HG03196 (cell line): Measurements from ENCODE around the gene RTL1.

Experiments used
- ATAC-seq: cut with Tn5 transposase; IDR thresholded peaks from one replicate; pipeline ENCODE4 v1.9.1; 2021; ENCODE audit not compliant: unreplicated experiment

The RTL1 gene

GRCh38 chr14:100836311-100836805, 67.2 kb downstream of the RTL1 start:
- ATAC-seq: no peak

DNA sequence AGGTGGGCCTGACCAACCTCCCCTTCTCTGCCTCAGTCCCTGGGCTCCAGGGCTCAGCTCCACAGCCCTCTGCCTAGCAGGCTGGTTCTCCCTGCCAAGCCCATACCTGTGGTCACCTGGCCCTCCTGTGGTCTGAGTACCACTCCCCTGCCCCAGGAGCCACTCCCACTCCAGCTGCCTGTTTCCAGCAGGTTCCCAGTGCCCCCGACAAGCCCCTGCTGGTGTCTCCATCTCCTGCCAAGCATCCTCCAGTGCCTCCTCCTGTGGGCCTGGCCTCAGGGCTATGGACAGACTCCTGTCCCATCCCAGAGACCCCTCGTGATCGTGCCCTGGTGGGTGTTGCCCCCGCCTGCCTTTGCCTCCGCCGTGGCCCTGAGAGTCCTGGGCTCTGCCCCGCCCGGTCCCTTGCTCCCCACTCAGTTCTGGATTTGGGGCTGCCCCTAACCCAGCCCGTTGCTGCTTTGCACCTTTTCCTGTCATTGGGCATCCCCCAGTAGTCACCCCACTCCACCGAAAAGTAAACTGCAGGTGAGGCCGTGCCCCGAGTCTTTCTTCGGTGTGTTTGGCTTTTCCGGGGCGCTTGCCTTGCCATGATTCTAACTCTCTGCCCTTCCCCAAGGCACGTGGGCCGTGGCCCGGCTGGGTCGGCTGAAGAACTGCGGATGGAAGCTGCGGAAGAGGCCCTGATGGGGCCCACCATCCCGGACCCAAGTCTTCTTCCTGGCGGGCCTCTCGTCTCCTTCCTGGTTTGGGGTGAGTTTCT, 67.8 kb downstream of the RTL1 start:
- no peak for ATAC-seq

DNA sequence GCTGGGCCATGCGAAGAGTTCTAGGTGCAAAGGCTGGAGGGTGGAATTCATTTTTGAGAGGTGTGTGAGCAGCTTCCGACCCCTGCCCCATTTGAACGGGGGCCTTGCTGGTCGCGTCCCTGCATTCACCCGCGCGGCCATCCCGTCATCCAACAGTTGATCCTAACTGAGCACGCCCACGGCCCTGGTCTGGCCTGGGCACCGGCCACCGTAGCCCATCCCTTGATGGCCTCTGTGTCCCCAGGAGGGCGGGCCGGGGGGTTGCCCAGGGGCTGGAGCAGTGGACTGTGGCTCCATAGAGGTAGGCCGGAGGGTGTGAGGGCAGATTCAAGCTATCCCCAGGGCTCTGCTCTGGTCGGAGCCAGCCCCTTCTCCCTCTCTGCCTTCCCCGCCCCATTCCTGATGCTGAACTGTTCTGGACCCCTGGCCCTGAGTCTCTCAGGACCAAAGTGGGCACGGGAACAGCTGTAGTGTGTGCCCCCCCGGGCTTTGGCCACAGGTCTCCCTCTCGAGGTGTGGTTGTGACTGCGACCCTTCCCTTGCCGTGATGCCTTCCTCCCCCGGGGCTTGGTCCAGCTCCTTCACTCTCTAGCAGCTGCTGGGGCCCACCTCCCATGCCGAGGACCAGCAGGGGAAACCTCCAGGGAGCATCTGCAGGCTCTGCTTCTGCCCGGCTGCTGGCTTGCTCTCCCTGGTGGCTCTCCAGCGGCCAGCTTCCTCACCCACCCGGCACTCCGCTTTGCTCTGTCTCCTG, 68.6 kb downstream of the RTL1 start:
- no peak for ATAC-seq

- ATAC-seq: no peak
Observed at GRCh38 chr14:100834082-100834793, 69.3 kb downstream of the RTL1 start.

DNA sequence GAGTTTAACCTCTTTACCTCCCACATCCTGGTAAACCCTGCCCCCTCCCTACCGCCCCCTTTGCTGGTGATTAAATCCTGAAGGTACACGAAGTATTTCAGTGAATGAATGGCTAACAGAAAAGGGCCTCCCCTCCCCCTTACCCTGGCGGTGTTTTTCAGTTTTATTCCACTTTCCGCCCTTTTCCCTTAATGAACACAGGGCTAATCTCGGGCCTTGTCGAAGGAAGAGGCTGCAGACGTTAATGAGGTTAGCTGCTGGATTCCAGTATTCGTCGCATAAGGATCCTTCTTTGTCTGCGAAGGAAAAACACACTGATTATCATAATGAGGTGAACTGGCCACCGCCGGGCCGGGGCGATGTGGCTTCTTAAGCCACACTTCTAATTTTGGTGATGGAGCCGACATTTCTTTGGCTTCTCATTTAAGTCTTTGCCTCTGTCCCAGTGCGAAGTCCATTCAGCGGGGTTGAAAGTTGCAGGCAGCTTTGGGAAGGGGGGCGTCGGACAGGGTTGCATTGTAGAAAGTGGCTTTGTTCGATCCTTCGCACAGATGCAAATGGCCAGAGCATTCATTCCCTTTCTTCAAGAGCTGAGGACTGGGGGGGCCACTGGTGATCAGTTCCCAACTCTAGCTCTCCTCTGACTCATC, 71.1 kb downstream of the RTL1 start:
- ATAC-seq: no peak

DNA sequence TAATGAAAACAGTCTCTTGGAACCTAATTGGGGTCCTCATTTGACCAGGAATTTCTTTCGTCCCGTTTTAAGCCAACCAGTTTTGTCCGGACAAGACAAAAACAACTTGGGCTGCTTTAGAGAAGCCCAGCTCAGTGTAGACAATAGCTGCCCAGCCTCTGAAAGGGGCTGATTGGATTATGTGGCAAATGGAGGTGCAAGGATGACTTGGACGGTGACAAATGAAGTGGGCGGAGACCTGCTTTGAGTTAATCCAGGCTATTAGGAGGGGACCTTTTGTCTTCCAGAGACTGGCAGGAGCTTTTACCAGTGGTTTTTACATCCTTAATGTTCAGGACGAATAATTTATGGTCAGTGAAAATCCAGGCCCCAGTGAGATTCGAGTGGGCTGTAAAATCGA, 72.8 kb downstream of the RTL1 start:
- no peak for ATAC-seq
